GM19023 (cell line): Measurements from ENCODE around the gene EFCAB12.

Experiments used
- ATAC-seq: cut with Tn5 transposase; IDR thresholded peaks from one replicate; pipeline ENCODE4 v1.9.1; 2021; ENCODE audit warnings: mild to moderate bottlenecking, moderate library complexity; ENCODE audit not compliant: unreplicated experiment

EFCAB12 gene

GRCh38 chr3:129446926-129447325, 18.5 kb upstream of the EFCAB12 start:
- ATAC-seq, result no peak

GRCh38 chr3:129445471-129445870, 17.0 kb upstream of the EFCAB12 start:
- ATAC-seq, result no peak

- ATAC-seq, result no peak
Measured at GRCh38 chr3:129442947-129443346, 14.5 kb upstream of the EFCAB12 start.

- no peak for ATAC-seq
Measured at GRCh38 chr3:129442486-129442885, 14.1 kb upstream of the EFCAB12 start.

GRCh38 chr3:129441782-129442181, 13.3 kb upstream of the EFCAB12 start:
- no peak for ATAC-seq

GRCh38 chr3:129441215-129441614, 12.8 kb upstream of the EFCAB12 start:
- no peak for ATAC-seq

GRCh38 chr3:129440618-129441190, 12.3 kb upstream of the EFCAB12 start:
- ATAC-seq, result no peak

- ATAC-seq, result peak; percentile 88
Measured at GRCh38 chr3:129439817-129440617, 11.6 kb upstream of the EFCAB12 start, which contains the start of the genes IFT122 and MBD4. TSS of gene IFT122 (plus strand) at chr3:129440224. CDS start at chr3:129440331, 107 bp downstream. TSS of gene MBD4 (minus strand) at chr3:129439948. CDS start at chr3:129439833, 115 bp downstream.

- ATAC-seq, result no peak
Measured at GRCh38 chr3:129439226-129439816, 10.9 kb upstream of the EFCAB12 start.

GRCh38 chr3:129435367-129435766, 6.9 kb upstream of the EFCAB12 start:
- ATAC-seq, result no peak

GRCh38 chr3:129434140-129434539, 5.7 kb upstream of the EFCAB12 start:
- ATAC-seq, result no peak

- no peak for ATAC-seq
Measured at GRCh38 chr3:129433565-129433964, 5.1 kb upstream of the EFCAB12 start.

GRCh38 chr3:129432671-129433070, 4.2 kb upstream of the EFCAB12 start:
- ATAC-seq, result no peak

GRCh38 chr3:129432036-129432435, 3.6 kb upstream of the EFCAB12 start:
- no peak for ATAC-seq

GRCh38 chr3:129429602-129430001, 1.2 kb upstream of the EFCAB12 start:
- no peak for ATAC-seq

- no peak for ATAC-seq
Measured at GRCh38 chr3:129429080-129429451, 630 bp upstream of the EFCAB12 start.

GRCh38 chr3:129428007-129428375, 445 bp downstream of the EFCAB12 start:
- ATAC-seq, result no peak

GRCh38 chr3:129425619-129426018, 2.8 kb downstream of the EFCAB12 start:
- no peak for ATAC-seq

- ATAC-seq, result no peak
Measured at GRCh38 chr3:129425213-129425612, 3.2 kb downstream of the EFCAB12 start.

GRCh38 chr3:129424185-129424841, 4.1 kb downstream of the EFCAB12 start:
- peak; percentile 61 for ATAC-seq

GRCh38 chr3:129422897-129423296, 5.5 kb downstream of the EFCAB12 start:
- no peak for ATAC-seq
